HG02588 (cell line): ENCODE results near the gene PRKCH.
"Not testable (repeated sequence)": the region's sequence is repeated elsewhere in the genome, so short reads cannot be mapped to it uniquely, and the experiment has no call there.

ENCODE experiments used
- ATAC-seq: cut with Tn5 transposase; IDR thresholded peaks from one replicate; pipeline ENCODE4 v1.9.1; 2021; ENCODE audit warnings: mild to moderate bottlenecking, moderate library complexity; ENCODE audit not compliant: unreplicated experiment

Gene PRKCH

GRCh38 chr14:61451891-61452400, 130.6 kb downstream of the PRKCH start:
- no peak for ATAC-seq

DNA sequence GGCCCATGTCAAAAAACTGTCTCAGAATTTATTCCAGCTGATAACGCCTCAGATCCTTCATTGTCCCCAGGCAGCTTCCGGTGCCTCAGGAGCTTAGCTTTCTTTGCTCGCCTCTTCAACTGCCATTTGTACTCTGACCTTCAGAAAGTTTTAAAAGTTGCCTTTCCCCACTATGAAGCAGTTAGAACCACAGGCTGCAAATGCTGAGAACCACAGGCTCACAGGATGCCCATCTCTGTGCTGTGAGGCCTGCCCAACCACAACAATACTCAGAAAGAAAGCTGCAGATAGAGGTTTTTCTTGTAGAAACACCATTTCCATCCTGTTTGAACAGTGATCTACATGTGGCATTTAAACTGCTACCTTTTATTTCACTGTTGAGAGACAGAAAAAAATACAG, 131.1 kb downstream of the PRKCH start:
- ATAC-seq = no peak

DNA sequence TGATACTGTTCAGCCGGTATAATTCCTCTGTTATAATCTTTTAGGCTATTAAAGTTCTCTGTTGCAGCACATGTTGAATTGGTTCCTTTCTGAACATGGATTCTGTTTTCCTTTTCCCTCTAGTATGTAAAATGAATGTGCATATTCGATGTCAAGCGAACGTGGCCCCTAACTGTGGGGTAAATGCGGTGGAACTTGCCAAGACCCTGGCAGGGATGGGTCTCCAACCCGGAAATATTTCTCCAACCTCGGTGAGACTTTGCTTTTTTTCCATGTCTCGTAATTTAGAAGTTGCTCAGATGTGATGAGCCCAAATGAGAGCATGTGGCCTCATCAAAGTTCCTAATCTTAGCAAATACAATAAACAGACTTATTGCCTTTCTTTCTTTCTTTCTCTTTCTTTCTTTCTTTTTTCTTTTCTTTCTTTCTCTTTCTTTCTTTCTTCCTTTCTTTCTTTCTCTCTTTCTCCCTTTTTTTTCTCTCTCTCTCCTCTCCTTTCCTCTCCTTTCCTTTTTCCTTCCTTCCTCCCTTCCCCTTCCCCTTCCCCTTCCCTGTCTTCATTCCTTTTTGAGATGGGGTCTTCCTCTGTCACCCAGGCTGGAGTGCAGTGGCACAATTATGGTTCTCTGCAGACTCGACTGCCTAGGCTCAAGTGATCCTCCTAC, 131.9 kb downstream of the PRKCH start:
- no peak for ATAC-seq

DNA sequence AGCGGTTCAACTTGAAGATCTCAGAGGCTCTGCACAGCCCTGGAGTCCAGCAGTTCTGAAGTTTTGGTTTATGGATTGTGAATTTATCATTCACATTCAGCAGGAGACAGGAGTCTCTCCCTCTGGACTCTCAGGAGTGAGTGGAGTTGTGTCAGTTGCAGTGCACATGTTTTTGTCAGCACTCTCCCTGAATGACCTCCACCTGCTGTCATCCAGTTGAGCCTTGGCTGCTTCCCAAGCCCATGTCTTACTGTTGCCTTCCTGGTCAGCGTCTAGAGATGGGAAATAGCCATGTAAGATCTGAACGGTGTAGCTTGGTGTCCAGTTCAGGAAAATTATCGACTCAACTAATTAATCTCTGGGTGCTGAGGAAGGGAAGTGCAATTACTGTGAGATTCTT, 133.2 kb downstream of the PRKCH start:
- ATAC-seq = no peak

DNA sequence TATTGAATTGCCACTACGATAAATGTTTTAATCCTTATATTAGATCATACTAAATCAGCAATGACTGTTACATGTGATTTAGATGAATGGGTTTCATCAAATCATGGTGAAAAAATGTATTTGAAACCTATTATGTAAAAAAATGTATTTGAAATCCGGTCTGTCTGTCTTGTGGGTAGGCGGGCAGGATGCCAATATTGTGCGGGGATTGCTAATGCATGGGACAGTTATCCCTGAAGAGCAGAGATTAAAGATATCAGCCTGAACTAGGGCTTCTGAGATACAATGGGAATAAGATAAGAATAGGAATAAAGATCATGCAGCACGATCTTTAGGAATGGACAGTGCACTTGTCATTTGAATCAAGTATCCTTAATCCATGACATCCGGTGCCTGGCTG, 134.0 kb downstream of the PRKCH start:
- ATAC-seq = no peak

- peak; percentile 76 for ATAC-seq
Observed at GRCh38 chr14:61456720-61457119, 135.3 kb downstream of the PRKCH start.

DNA sequence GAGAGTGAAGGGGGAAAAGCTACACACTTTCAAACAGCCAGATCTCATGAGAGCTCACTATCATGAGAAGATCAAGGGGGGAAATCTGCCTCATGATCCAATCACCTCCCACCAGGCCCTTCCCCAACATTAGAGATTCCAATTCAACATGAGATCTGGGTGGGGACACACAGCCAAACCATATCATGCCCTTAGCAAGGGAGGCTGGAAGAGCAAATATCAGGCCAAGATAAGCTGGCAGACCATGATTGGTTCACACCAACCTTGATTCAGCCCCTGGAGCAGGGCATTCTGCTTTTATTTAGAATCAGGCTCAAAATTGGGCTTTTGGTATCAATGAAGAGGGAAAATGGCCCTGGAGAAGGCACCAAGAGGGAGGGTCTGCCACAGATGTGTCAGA, 137.4 kb downstream of the PRKCH start:
- ATAC-seq = no peak

- ATAC-seq = no peak
Observed at GRCh38 chr14:61459229-61459628, 137.8 kb downstream of the PRKCH start.

DNA sequence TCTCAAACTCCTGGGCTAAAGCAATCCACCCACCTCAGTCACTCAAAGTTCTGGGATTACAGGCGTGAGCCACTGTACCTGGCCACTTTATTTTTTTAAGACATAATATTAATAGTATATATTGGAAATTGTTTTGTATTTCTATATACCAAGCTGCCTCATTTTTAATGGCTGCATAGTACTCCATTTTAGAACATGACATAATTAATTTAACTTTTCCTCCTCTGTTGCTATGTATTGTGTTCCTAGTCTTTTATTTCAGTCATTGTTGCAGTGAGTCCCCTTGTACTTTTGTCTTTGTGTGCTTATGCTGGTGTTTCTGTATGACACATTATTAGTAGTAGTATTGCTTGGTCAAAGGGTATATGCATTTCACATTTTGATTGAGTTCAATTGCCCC, 138.7 kb downstream of the PRKCH start:
- ATAC-seq = no peak

DNA sequence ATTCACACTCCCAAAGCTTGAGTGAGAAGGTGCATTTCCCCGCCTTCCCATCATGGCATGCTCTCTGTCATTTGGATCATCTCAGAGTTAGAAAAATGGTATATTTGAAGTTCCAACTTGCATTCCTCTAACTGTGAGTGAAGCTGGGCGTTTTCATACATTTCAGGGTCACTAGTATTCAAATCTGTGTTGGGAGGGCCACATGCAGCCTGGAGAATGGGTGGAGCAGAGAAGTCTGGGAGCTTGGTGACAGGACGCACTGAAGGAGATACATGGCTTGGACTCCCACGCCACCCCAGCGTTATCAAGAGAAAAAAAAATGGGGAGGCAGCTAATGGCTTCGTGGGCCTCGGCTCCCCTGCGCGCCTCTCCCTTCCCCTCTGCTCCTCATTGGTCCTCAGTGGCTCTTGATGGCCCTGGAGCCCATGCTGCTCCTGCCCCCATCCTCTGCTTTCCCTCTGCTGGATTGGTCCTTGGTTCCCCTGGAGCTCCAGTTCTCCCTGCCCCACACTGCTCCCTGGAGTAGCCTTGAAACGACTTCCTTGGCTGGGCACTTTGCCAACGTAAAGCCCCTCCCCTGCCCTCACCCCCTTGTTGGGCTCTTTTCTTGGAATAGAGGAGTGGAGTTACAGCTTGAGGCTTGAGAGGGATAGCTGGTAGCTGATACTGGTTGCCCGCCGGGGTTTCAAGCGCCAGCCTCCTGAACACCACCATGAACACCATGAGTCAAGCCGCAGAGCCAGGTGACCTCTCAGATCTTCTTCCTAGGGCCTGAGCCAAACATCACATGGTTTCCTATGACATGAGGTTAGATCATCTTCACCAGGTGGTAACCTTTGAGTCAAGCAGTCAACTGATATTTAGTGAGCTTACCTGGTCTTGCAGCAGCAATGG, 139.6 kb downstream of the PRKCH start:
- no peak for ATAC-seq

DNA sequence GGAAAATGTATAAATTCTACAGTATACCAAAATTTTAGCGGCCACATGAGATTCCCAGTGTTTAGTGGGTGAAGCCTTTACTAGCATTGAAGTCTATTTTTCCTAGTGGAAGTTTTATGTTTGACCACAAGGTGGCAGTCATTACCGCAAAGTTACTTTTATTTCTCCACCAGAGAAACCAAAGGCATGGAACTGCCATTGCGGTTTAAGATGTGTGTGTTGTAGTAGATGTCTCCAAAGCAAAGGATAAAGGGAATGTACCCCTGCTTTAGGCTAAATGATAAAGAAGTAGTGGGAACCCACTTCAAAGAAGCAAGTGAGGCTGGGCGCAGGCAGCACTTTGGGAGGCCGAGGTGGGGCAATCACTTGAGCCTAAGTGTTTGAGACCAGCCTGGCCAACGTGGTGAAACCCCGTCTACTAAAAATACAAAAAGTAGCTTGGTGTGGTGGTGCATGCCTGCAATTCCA, 140.5 kb downstream of the PRKCH start:
- no peak for ATAC-seq

- ATAC-seq = no peak
Observed at GRCh38 chr14:61462566-61463193, 141.3 kb downstream of the PRKCH start.

GRCh38 chr14:61463664-61464285, 142.4 kb downstream of the PRKCH start:
- ATAC-seq = no peak

- ATAC-seq = not testable (repeated sequence)
Observed at GRCh38 chr14:61464539-61465320, 143.4 kb downstream of the PRKCH start.

GRCh38 chr14:61466249-61466904, 145.0 kb downstream of the PRKCH start:
- ATAC-seq = no peak

DNA sequence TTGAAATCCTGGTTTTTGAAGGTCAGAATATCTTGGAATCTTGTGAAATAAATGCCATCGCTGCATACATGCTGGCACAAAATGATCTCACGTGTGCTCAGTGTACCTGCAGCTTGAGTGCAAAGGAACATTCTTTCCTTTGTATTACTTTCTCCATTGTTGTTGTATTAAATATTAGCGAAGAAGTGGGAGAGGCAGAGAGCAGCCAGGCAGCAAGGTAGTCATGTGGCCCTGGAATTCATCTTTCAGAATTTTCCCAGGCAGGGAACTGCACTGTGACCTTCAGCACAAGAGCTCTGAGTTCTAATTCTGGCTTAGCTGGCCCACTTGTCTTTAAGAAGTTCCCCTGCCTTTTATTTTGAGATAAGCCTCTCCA, 145.5 kb downstream of the PRKCH start:
- ATAC-seq = no peak

GRCh38 chr14:61467296-61467695, 145.9 kb downstream of the PRKCH start:
- ATAC-seq = no peak

DNA sequence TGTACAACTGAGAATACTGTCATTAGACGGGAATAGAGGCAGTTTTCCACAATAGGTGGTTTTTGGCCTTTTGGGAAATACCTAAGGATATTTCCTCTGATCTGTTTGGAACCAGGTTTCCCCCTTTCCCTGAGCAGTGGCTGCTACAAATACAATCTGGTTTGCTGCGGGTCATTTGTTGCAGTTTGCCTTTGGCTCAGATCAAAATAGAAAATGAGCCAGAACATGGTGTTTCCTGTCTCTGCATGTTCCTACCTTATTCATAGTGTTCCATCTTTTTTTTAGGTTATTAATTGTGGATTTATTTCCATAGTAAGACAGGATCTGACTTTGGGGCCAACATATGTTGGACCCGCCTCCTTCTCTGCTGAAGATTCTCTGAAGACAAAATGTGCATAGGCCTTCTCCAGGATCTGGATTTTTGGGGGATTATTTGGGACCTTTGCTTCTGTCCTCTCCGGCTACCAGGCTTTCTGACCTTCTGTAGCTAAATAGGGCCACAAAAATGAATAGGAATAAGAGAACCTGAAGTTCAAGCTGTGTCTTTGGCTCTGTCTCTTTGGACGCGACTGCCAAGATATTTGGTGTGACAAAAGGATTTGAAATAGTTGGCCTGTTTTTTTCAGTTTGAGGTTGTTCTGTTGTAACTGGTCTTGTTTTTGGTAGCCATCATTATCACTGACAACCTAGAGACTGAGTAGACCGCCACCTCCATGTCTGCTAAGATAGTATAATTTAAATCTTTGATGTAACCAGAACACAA, 146.9 kb downstream of the PRKCH start:
- ATAC-seq = no peak

GRCh38 chr14:61469781-61470180, 148.4 kb downstream of the PRKCH start:
- no peak for ATAC-seq
